Sigmoid colon (tissue), 7 donors: ENCODE measurements around the gene POLRMT. TPM values are rescaled to one million over a fixed set of nuclear protein-coding genes. Genes with fewer than 3 reads are reported as not detected.
A peak's percentile ranks its signal among the peaks of the same experiment; 100 is the strongest.

ENCODE experiments used
- DNase-seq: peaks from one replicate; pipeline ENCODE4 v3.0.0-alpha.2; 2019
- H3K27ac ChIP-seq, 4 donors: fragments of 200-600 bp; sonication (generic); one replicate each; pipeline ENCODE4 v1.5.1; 2016 to 2019; ENCODE audit warnings: mild to moderate bottlenecking in 1 of 4
- H3K27me3 ChIP-seq, 3 donors: fragments of 200-600 bp; sonication (generic); one replicate each; pipeline ENCODE4 v1.5.1; 2019; ENCODE audit warnings: mild to moderate bottlenecking in 1 of 3
- H3K36me3 ChIP-seq, 4 donors: fragments of 200-600 bp; sonication (generic); one replicate each; pipeline ENCODE4 v1.5.1; 2016 to 2019
- H3K4me1 ChIP-seq, 4 donors: fragments of 200-600 bp; sonication (generic); one replicate each; pipeline ENCODE4 v1.5.1; 2017 to 2019
- H3K4me3 ChIP-seq, 4 donors: fragments of 200-600 bp; sonication (generic); one replicate each; pipeline ENCODE4 v1.5.1; 2017 to 2019; ENCODE audit warnings: mild to moderate bottlenecking in 2 of 4, moderate library complexity in 1 of 4
- H3K9me3 ChIP-seq, 4 donors: fragments of 200-600 bp in 3 of 4; sonication (generic) in 3 of 4; one replicate each; pipeline versions ENCODE4 v1.5.1 to v1.6.1; 2013 to 2019
- CTCF ChIP-seq, 4 experiments: fragments of 450-650 bp in 3 of 4; fragments of 200-600 bp in 1 of 4; IDR thresholded peaks; one replicate each; pipeline ENCODE4 v1.5.1; 2016 to 2019; ENCODE audit warnings: antibody characterized with exemption in 4 of 4, mild to moderate bottlenecking in 3 of 4, moderate library complexity in 2 of 4
- EP300 ChIP-seq, 4 donors: sonication (generic); formaldehyde crosslinking; IDR thresholded peaks; one replicate each; pipeline ENCODE4 v1.6.1; 2017; ENCODE audit warnings: antibody characterized with exemption in 4 of 4
- POLR2A ChIP-seq, 2 donors: fragments of 450-650 bp; IDR thresholded peaks; one replicate each; pipeline ENCODE4 v1.6.1; 2016; ENCODE audit warnings: antibody characterized with exemption in 2 of 2, mild to moderate bottlenecking in 2 of 2, moderate library complexity in 2 of 2
- POLR2AphosphoS5 ChIP-seq, 4 donors: sonication (generic); formaldehyde crosslinking; IDR thresholded peaks; one replicate each; pipeline ENCODE4 v1.6.1; 2017; ENCODE audit warnings: antibody characterized with exemption in 4 of 4
- WGBS, 2 donors: extraction: QIAGEN DNeasy Blood & Tissue Kit; methylation state at CpG; one replicate each; pipeline ENCODE4 v1.1.7; 2013; 5-methylcytosine and 5-hydroxymethylcytosine counted together
- intact Hi-C: fragments of 100-400 bp; cut with DNase I; formaldehyde crosslinking; loops from one replicate; pipeline ENCODE4 v1.15.1; 2023
- polyA plus RNA-seq, 3 donors: library from polyadenylated mRNA; stranded (reverse); fragments of 200-250 nt; gene quantifications; one replicate each; pipeline ENCODE4 v1.2.3, GENCODE V29; 2013
- total RNA-seq, 4 donors: library from RNA; depleted of rRNA; stranded (reverse); fragments of >200 nt; gene quantifications; one replicate each; pipeline ENCODE4 v1.1.0, GENCODE V29; 2016
- donor health status: healthy with polysubstance abuse.
- donor health status: Bipolar disorder and iron deficiency.
- donor health status: healthy.

POLRMT gene
- total and polyA plus RNA-seq, 7 donors = 16.8 to 63.0 (median 24.0) TPM

- Histone ChIP-seq H3K27me3 (no peaks in the 10 kb centered on the region), H3K9me3 (no peaks in the 10 kb centered on the region), H3K36me3 (peaks cover 9 to 82% (median 22%) of the 10 kb centered on the region in 4 donors), H3K4me3 (no peak overlapping the region), H3K27ac (no peak overlapping the region), H3K4me1 (peaks cover 0 to 3% (median 0%) of the 10 kb centered on the region in 4 donors)
- TF ChIP-seq CTCF (IDR thresholded peaks at IDR 0.05) (no peak), POLR2A (IDR thresholded peaks at IDR 0.05) (no peak), POLR2AphosphoS5 (IDR thresholded peaks at IDR 0.05) (no peak), EP300 (IDR thresholded peaks at IDR 0.05) (no peak)
- WGBS, 2 donors = 90 to 91% methylated on average over 5 of the region's 5 CpGs
- no peak for DNase-seq
- intact Hi-C loops = no loop called here
These were observed 8.1 kb downstream of the POLRMT start for GRCh38 chr19:625257-625656.

GRCh38 chr19:624433-625109 is 8.8 kb downstream of the POLRMT start:
- Histone ChIP-seq H3K27me3 (no peaks in the 10 kb centered on the region), H3K27ac (peak overlapping the region in 3 of 4 donors; percentile 23 to 56 (median 31)), H3K36me3 (peaks cover 16 to 85% (median 29%) of the 10 kb centered on the region in 4 donors), H3K4me3 (no peak overlapping the region), H3K9me3 (no peaks in the 10 kb centered on the region), H3K4me1 (peaks cover 0 to 3% (median 0%) of the 10 kb centered on the region in 4 donors)
- intact Hi-C loops = no loop called here
- no peak for DNase-seq
- no peak for TF ChIP-seq POLR2AphosphoS5 (IDR thresholded peaks at IDR 0.05)
- no peak for TF ChIP-seq EP300 (IDR thresholded peaks at IDR 0.05)
- no peak for TF ChIP-seq CTCF (IDR thresholded peaks at IDR 0.05)
- no peak for TF ChIP-seq POLR2A (IDR thresholded peaks at IDR 0.05)
- 90 to 92% methylated on average over 24 of the region's 24 CpGs for WGBS, 2 donors

GRCh38 chr19:623974-624373 is 9.4 kb downstream of the POLRMT start:
- H3K4me3 ChIP-seq = no peak overlapping the region
- peaks cover 0 to 3% (median 0%) of the 10 kb centered on the region in 4 donors for H3K4me1 ChIP-seq
- intact Hi-C loops = no loop called here
- WGBS, 2 donors = 80 to 84% methylated on average over 24 of the region's 24 CpGs
- TF ChIP-seq POLR2AphosphoS5 (IDR thresholded peaks at IDR 0.05) = peak in 2 of 4 donors; percentile 26 to 59
- peak in 2 of 4 donors; percentile 35 to 44 for TF ChIP-seq EP300 (IDR thresholded peaks at IDR 0.05)
- no peak for TF ChIP-seq POLR2A (IDR thresholded peaks at IDR 0.05)
- DNase-seq = no peak
- peaks cover 19 to 85% (median 35%) of the 10 kb centered on the region in 4 donors for H3K36me3 ChIP-seq
- peak overlapping the region in 3 of 4 donors; percentile 23 to 56 (median 31) for H3K27ac ChIP-seq
- peaks cover 0 to 4% (median 0%) of the 10 kb centered on the region in 3 donors for H3K27me3 ChIP-seq
- no peaks in the 10 kb centered on the region for H3K9me3 ChIP-seq

GRCh38 chr19:623175-623916 is 10.0 kb downstream of the POLRMT start:
- H3K36me3 ChIP-seq = peaks cover 25 to 86% (median 41%) of the 10 kb centered on the region in 4 donors
- TF ChIP-seq POLR2A (IDR thresholded peaks at IDR 0.05) (no peak), CTCF (IDR thresholded peaks at IDR 0.05) (no peak), EP300 (IDR thresholded peaks at IDR 0.05) (no peak), POLR2AphosphoS5 (IDR thresholded peaks at IDR 0.05) (no peak)
- no peak for DNase-seq
- peak overlapping the region in 1 of 4 donors; percentile 19 for H3K27ac ChIP-seq
- intact Hi-C loops = no loop called here
- 95 to 97% methylated on average over 44 of the region's 44 CpGs for WGBS, 2 donors
- H3K27me3 ChIP-seq = peaks cover 0 to 9% (median 0%) of the 10 kb centered on the region in 3 donors
- no peaks in the 10 kb centered on the region for H3K9me3 ChIP-seq
- no peak overlapping the region for H3K4me3 ChIP-seq
- peaks cover 0 to 3% (median 0%) of the 10 kb centered on the region in 4 donors for H3K4me1 ChIP-seq

- DNase-seq = no peak
- intact Hi-C loops = no loop called here
- 95 to 96% methylated on average over 37 of the region's 37 CpGs for WGBS, 2 donors
- no peak for TF ChIP-seq CTCF (IDR thresholded peaks at IDR 0.05)
- Histone ChIP-seq H3K27me3 (peaks cover 0 to 14% (median under 1%) of the 10 kb centered on the region in 3 donors), H3K27ac (no peak overlapping the region), H3K9me3 (no peaks in the 10 kb centered on the region), H3K4me3 (no peak overlapping the region), H3K36me3 (peaks cover 31 to 87% (median 46%) of the 10 kb centered on the region in 4 donors), H3K4me1 (peaks cover 0 to 3% (median 0%) of the 10 kb centered on the region in 4 donors)
These were observed 10.7 kb downstream of the POLRMT start for GRCh38 chr19:622666-623065.
